Ovary (tissue), 3 donors: ENCODE results near the gene WTAP.
"Not testable (repeated sequence)": the region's sequence is repeated elsewhere in the genome, so short reads cannot be mapped to it uniquely, and the experiment has no call there.

ENCODE experiments used
- POLR2A ChIP-seq: fragments of 450-650 bp; IDR thresholded peaks from one replicate; pipeline ENCODE4 v1.6.1; 2017; ENCODE audit warnings: antibody characterized with exemption, mild to moderate bottlenecking, moderate library complexity
- TF ChIP-seq, protein P1 (sequence below), 3 donors: fragments of 450-650 bp in 2 of 3; fragments of 200-600 bp in 1 of 3; IDR thresholded peaks; one replicate each; pipeline versions ENCODE4 v1.5.1 to v1.8.0; 2016 to 2022; ENCODE audit warnings: antibody characterized with exemption in 3 of 3, mild to moderate bottlenecking in 1 of 3
- donor health status: DM: no; HTN: no; CAD: no.

DNA sequence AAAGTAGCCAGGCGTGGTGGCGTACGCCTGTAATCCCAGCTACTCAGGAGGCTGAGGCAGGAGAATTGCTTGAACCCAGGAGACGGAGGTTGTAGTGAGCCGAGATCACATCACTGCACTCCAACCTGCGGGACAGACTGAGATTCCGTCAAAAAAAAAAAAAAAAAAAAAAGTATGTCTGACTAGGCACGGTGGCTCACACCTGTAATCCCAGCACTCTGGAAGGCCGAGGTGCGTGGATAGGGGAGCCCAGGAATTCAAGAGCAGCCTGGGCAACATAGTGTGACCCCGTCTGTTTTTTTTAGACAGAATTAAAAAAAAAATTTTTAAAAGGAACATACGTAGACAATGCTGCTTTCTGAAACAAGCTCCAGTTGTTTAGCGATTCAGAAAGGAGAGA is 37.2 kb upstream of the WTAP start:
- TF ChIP-seq, protein P1, sequence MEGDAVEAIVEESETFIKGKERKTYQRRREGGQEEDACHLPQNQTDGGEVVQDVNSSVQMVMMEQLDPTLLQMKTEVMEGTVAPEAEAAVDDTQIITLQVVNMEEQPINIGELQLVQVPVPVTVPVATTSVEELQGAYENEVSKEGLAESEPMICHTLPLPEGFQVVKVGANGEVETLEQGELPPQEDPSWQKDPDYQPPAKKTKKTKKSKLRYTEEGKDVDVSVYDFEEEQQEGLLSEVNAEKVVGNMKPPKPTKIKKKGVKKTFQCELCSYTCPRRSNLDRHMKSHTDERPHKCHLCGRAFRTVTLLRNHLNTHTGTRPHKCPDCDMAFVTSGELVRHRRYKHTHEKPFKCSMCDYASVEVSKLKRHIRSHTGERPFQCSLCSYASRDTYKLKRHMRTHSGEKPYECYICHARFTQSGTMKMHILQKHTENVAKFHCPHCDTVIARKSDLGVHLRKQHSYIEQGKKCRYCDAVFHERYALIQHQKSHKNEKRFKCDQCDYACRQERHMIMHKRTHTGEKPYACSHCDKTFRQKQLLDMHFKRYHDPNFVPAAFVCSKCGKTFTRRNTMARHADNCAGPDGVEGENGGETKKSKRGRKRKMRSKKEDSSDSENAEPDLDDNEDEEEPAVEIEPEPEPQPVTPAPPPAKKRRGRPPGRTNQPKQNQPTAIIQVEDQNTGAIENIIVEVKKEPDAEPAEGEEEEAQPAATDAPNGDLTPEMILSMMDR (IDR thresholded peaks at IDR 0.05), result not testable (repeated sequence)
- not testable (repeated sequence) for TF ChIP-seq POLR2A
